Hepatocyte (in vitro differentiated cells): ENCODE measurements around the gene FUT7.

Experiments
- EZH2 ChIP-seq: fragments of 200-600 bp; sonication (generic); IDR thresholded peaks from 2 replicates; pipeline ENCODE4 v1.6.1; 2016; ENCODE audit warnings: antibody characterized with exemption, mild to moderate bottlenecking, borderline replicate concordance
- EZH2phosphoT487 ChIP-seq: fragments of 200-600 bp; sonication (generic); IDR thresholded peaks from one replicate; pipeline ENCODE4 v1.6.1; 2018; ENCODE audit warnings: antibody characterized with exemption, mild to moderate bottlenecking, low read depth, moderate library complexity; ENCODE audit not compliant: unreplicated experiment, severe bottlenecking
- TF ChIP-seq, protein P1 (sequence below): fragments of 200-600 bp; sonication (generic); IDR thresholded peaks from 2 replicates; pipeline ENCODE4 v1.5.1; 2016; ENCODE audit warnings: antibody characterized with exemption, mild to moderate bottlenecking; ENCODE audit not compliant: poor library complexity

GRCh38 chr9:137041124-137041523 is 9.2 kb upstream of the FUT7 start:
- TF ChIP-seq, protein P1, sequence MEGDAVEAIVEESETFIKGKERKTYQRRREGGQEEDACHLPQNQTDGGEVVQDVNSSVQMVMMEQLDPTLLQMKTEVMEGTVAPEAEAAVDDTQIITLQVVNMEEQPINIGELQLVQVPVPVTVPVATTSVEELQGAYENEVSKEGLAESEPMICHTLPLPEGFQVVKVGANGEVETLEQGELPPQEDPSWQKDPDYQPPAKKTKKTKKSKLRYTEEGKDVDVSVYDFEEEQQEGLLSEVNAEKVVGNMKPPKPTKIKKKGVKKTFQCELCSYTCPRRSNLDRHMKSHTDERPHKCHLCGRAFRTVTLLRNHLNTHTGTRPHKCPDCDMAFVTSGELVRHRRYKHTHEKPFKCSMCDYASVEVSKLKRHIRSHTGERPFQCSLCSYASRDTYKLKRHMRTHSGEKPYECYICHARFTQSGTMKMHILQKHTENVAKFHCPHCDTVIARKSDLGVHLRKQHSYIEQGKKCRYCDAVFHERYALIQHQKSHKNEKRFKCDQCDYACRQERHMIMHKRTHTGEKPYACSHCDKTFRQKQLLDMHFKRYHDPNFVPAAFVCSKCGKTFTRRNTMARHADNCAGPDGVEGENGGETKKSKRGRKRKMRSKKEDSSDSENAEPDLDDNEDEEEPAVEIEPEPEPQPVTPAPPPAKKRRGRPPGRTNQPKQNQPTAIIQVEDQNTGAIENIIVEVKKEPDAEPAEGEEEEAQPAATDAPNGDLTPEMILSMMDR: no peak
- no peak for TF ChIP-seq EZH2
- no peak for TF ChIP-seq EZH2phosphoT487
